Thoracic aorta (tissue), 2 donors: Measurements from ENCODE around the gene DCAF5. TPM values are rescaled to one million over a fixed set of nuclear protein-coding genes. Genes with fewer than 3 reads are reported as not detected.
A peak's percentile ranks its signal among the peaks of the same experiment; 100 is the strongest.

Source experiments
- ATAC-seq: fragments of 150-250 bp; one replicate; pipeline ENCODE4 v1.8.0; 2017; ENCODE audit warnings: low read depth; ENCODE audit not compliant: insufficient number of reproducible peaks, low FRiP score
- DNase-seq: peaks from one replicate; pipeline ENCODE4 v3.0.0-alpha.2; 2020; ENCODE audit warnings: low spot score
- H3K27ac ChIP-seq, 2 donors: fragments of 200-600 bp; sonication (generic); 1 replicate in 1 of 2; 2 replicates in 1 of 2; pipeline ENCODE4 v1.5.1; 2016; ENCODE audit warnings: mild to moderate bottlenecking in 2 of 2, moderate library complexity in 2 of 2
- H3K27me3 ChIP-seq: fragments of 200-600 bp; sonication (generic); replicated peaks from 2 replicates; pipeline ENCODE4 v1.6.0; 2016; ENCODE audit warnings: mild to moderate bottlenecking; ENCODE audit not compliant: insufficient read depth
- H3K36me3 ChIP-seq: fragments of 200-600 bp; sonication (generic); one replicate; pipeline ENCODE4 v1.5.1; 2016
- H3K4me1 ChIP-seq, 2 donors: fragments of 200-600 bp; sonication (generic); 1 replicate in 1 of 2; 2 replicates in 1 of 2; pipeline versions ENCODE4 v1.5.1 to v1.6.0; 2016; ENCODE audit warnings: low read depth in 2 of 2, mild to moderate bottlenecking in 1 of 2; ENCODE audit not compliant: control insufficient read depth in 1 of 2
- H3K4me3 ChIP-seq: fragments of 200-600 bp; sonication (generic); 2 replicates; pipeline ENCODE4 v1.5.1; 2016; ENCODE audit warnings: mild to moderate bottlenecking
- H3K9me3 ChIP-seq: fragments of 200-600 bp; sonication (generic); 2 replicates; pipeline ENCODE4 v1.5.1; 2016
- CTCF ChIP-seq: fragments of 200-600 bp; sonication (generic); IDR thresholded peaks from one replicate; pipeline ENCODE4 v1.5.1; 2019; ENCODE audit warnings: antibody characterized with exemption
- total RNA-seq, 2 donors: library from RNA; depleted of rRNA; stranded (reverse); fragments of >200 nt; gene quantifications; one replicate each; pipeline versions ENCODE4 v1.1.0 to v1.2.3, GENCODE V29; 2016

The DCAF5 gene
- total RNA-seq, 2 donors from 2014 or later: 37.6 to 42.0 TPM

- H3K27ac ChIP-seq: no peak overlapping the region
- ATAC-seq (no peak), DNase-seq (no peak)
- H3K36me3 ChIP-seq: peaks cover 4% of the 10 kb centered on the region
- H3K27me3 ChIP-seq: no peaks in the 10 kb centered on the region
- no peaks in the 10 kb centered on the region for H3K9me3 ChIP-seq
- TF ChIP-seq CTCF: no peak
- H3K4me3 ChIP-seq: no peak overlapping the region
- peaks cover 8 to 26% of the 10 kb centered on the region in 2 donors for H3K4me1 ChIP-seq
These were observed 88.3 kb downstream of the DCAF5 start for GRCh38 chr14:69064596-69064995.

GRCh38 chr14:69059658-69060623, 93.0 kb downstream of the DCAF5 start:
- Histone ChIP-seq H3K9me3 (no peaks in the 10 kb centered on the region), H3K27me3 (no peaks in the 10 kb centered on the region), H3K27ac (peak overlapping the region; percentile 61 to 62), H3K4me1 (peaks cover 18 to 46% of the 10 kb centered on the region in 2 donors), H3K4me3 (no peak overlapping the region), H3K36me3 (peaks cover 7% of the 10 kb centered on the region)
- ATAC-seq (peak; percentile 68), DNase-seq (no peak)
- TF ChIP-seq CTCF: no peak

GRCh38 chr14:69055999-69056788, 96.7 kb downstream of the DCAF5 start:
- H3K9me3 ChIP-seq: no peaks in the 10 kb centered on the region
- TF ChIP-seq CTCF: no peak
- peaks cover 27 to 67% of the 10 kb centered on the region in 2 donors for H3K4me1 ChIP-seq
- no peak for DNase-seq
- peaks cover 18% of the 10 kb centered on the region for H3K36me3 ChIP-seq
- peak overlapping the region; percentile 71 to 83 for H3K27ac ChIP-seq
- ATAC-seq: no peak
- no peaks in the 10 kb centered on the region for H3K27me3 ChIP-seq
- H3K4me3 ChIP-seq: no peak overlapping the region

- Histone ChIP-seq H3K36me3 (peaks cover 18% of the 10 kb centered on the region), H3K27ac (peak overlapping the region; percentile 71 to 83), H3K9me3 (no peaks in the 10 kb centered on the region), H3K4me3 (no peak overlapping the region), H3K27me3 (no peaks in the 10 kb centered on the region), H3K4me1 (peaks cover 34 to 74% of the 10 kb centered on the region in 2 donors)
- no peak for TF ChIP-seq CTCF
- ATAC-seq (no peak), DNase-seq (no peak)
These were observed 97.8 kb downstream of the DCAF5 start for GRCh38 chr14:69055125-69055524.

GRCh38 chr14:69054030-69054429, 98.9 kb downstream of the DCAF5 start:
- no peak for TF ChIP-seq CTCF
- Histone ChIP-seq H3K9me3 (no peaks in the 10 kb centered on the region), H3K27ac (peak overlapping the region; percentile 15 to 36), H3K27me3 (no peaks in the 10 kb centered on the region), H3K36me3 (peaks cover 18% of the 10 kb centered on the region), H3K4me3 (no peak overlapping the region), H3K4me1 (peaks cover 42 to 77% of the 10 kb centered on the region in 2 donors)
- no peak for ATAC-seq
- no peak for DNase-seq
